Stimulated activated CD8-positive, alpha-beta memory T cell treated with anti-CD3 and anti-CD28 coated beads, Interleukin-12 subunit alpha, Interleukin-12 subunit beta, amount 100 ng/mL, for 4 hours (primary cell): ENCODE data around the gene THSD8.
A peak's percentile ranks its signal among the peaks of the same experiment; 100 is the strongest.

Source experiments
- DNase-seq: peaks from one replicate; pipeline ENCODE4 v3.0.0-alpha.2; 2020; ENCODE audit warnings: low read depth

The THSD8 gene

GRCh38 chr19:12801466-12802266 lies at the start of gene THSD8, which contains the start of gene PRDX2:
THSD8 (plus strand) TSS chr19:12802069; CDS start chr19:12802072, 3 bp downstream.
PRDX2 (minus strand) TSS chr19:12801800; CDS start chr19:12801261, 539 bp downstream.
- peak; percentile 41 for DNase-seq

- no peak for DNase-seq
Observed at GRCh38 chr19:12754465-12755196, 47.2 kb upstream of the THSD8 start.

- DNase-seq: no peak
Observed at GRCh38 chr19:12756150-12756883, 45.6 kb upstream of the THSD8 start.

- peak; percentile 30 for DNase-seq
Observed at GRCh38 chr19:12757544-12758274, 44.2 kb upstream of the THSD8 start.

- DNase-seq: no peak
Observed at GRCh38 chr19:12759686-12760085, 42.2 kb upstream of the THSD8 start.

GRCh38 chr19:12763100-12763499 lies 38.8 kb upstream of the THSD8 start:
- DNase-seq: no peak

GRCh38 chr19:12764698-12765097 lies 37.2 kb upstream of the THSD8 start:
- no peak for DNase-seq

GRCh38 chr19:12766051-12766521 lies 35.8 kb upstream of the THSD8 start:
- peak; percentile 66 for DNase-seq

GRCh38 chr19:12767150-12767549 lies 34.7 kb upstream of the THSD8 start:
- no peak for DNase-seq

- no peak for DNase-seq
Observed at GRCh38 chr19:12767666-12768065, 34.2 kb upstream of the THSD8 start.

GRCh38 chr19:12769689-12770088 lies 32.2 kb upstream of the THSD8 start:
- peak; percentile 29 for DNase-seq

- no peak for DNase-seq
Observed at GRCh38 chr19:12770922-12771321, 30.9 kb upstream of the THSD8 start.

- DNase-seq: no peak
Observed at GRCh38 chr19:12772323-12772722, 29.5 kb upstream of the THSD8 start.

GRCh38 chr19:12773571-12773970 lies 28.3 kb upstream of the THSD8 start:
- no peak for DNase-seq

- DNase-seq: no peak
Observed at GRCh38 chr19:12774588-12775555, 27.0 kb upstream of the THSD8 start, which contains the start of gene HOOK2. HOOK2 (minus strand) TSS chr19:12775552; CDS start chr19:12775449, 103 bp downstream.

- peak; percentile 73 for DNase-seq
Observed at GRCh38 chr19:12777217-12778016, 24.5 kb upstream of the THSD8 start.

- DNase-seq: peak; percentile 23
Observed at GRCh38 chr19:12778017-12778904, 23.6 kb upstream of the THSD8 start.

- DNase-seq: no peak
Observed at GRCh38 chr19:12778905-12779161, 23.0 kb upstream of the THSD8 start.
